PFSK-1 (cell line): ENCODE data around the gene PTGDR2.

Source experiments
- FOXP2 ChIP-seq: optimal IDR thresholded peaks from 2 replicates; pipeline ENCODE3; 2011; ENCODE audit warnings: borderline replicate concordance, control low read depth, inconsistent platforms; ENCODE audit not compliant: insufficient read depth; ENCODE audit errors: extremely low read length, extremely low read depth
- POLR2AphosphoS5 ChIP-seq: IDR thresholded peaks from 2 replicates; pipeline ENCODE4 v1.6.1; 2012; ENCODE audit warnings: low read depth, mild to moderate bottlenecking, control low read depth, low read length, moderate library complexity
- SIN3A ChIP-seq: IDR thresholded peaks from 2 replicates; pipeline ENCODE4 v1.6.1; 2012; ENCODE audit warnings: mild to moderate bottlenecking, low read length, moderate library complexity, borderline replicate concordance; ENCODE audit not compliant: insufficient read depth
- TAF1 ChIP-seq: IDR thresholded peaks from 2 replicates; pipeline ENCODE4 v1.6.1; 2012; ENCODE audit warnings: low read length, control low read depth, borderline replicate concordance; ENCODE audit not compliant: insufficient read depth
- TF ChIP-seq, protein P1 (sequence below), 2 experiments: IDR thresholded peaks; 2 replicates each; pipeline versions ENCODE4 v1.6.1 to v1.8.0; 2011 to 2012; ENCODE audit warnings: low read depth in 2 of 2, low read length in 2 of 2, control low read depth in 1 of 2, inconsistent platforms in 1 of 2, mild to moderate bottlenecking in 1 of 2, moderate library complexity in 1 of 2; ENCODE audit not compliant: insufficient read depth in 1 of 2

PTGDR2 gene

GRCh38 chr11:60890696-60891095, 34.9 kb upstream of the PTGDR2 start:
- no peak for TF ChIP-seq FOXP2
- no peak for TF ChIP-seq SIN3A
- no peak for TF ChIP-seq POLR2AphosphoS5
- TF ChIP-seq, protein P1, sequence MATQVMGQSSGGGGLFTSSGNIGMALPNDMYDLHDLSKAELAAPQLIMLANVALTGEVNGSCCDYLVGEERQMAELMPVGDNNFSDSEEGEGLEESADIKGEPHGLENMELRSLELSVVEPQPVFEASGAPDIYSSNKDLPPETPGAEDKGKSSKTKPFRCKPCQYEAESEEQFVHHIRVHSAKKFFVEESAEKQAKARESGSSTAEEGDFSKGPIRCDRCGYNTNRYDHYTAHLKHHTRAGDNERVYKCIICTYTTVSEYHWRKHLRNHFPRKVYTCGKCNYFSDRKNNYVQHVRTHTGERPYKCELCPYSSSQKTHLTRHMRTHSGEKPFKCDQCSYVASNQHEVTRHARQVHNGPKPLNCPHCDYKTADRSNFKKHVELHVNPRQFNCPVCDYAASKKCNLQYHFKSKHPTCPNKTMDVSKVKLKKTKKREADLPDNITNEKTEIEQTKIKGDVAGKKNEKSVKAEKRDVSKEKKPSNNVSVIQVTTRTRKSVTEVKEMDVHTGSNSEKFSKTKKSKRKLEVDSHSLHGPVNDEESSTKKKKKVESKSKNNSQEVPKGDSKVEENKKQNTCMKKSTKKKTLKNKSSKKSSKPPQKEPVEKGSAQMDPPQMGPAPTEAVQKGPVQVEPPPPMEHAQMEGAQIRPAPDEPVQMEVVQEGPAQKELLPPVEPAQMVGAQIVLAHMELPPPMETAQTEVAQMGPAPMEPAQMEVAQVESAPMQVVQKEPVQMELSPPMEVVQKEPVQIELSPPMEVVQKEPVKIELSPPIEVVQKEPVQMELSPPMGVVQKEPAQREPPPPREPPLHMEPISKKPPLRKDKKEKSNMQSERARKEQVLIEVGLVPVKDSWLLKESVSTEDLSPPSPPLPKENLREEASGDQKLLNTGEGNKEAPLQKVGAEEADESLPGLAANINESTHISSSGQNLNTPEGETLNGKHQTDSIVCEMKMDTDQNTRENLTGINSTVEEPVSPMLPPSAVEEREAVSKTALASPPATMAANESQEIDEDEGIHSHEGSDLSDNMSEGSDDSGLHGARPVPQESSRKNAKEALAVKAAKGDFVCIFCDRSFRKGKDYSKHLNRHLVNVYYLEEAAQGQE (IDR thresholded peaks at IDR 0.05; ENCODE audit: insufficient read depth in 1 of 2, low read depth in 2 of 2, low read length in 2 of 2), result no peak
- no peak for TF ChIP-seq TAF1

DNA sequence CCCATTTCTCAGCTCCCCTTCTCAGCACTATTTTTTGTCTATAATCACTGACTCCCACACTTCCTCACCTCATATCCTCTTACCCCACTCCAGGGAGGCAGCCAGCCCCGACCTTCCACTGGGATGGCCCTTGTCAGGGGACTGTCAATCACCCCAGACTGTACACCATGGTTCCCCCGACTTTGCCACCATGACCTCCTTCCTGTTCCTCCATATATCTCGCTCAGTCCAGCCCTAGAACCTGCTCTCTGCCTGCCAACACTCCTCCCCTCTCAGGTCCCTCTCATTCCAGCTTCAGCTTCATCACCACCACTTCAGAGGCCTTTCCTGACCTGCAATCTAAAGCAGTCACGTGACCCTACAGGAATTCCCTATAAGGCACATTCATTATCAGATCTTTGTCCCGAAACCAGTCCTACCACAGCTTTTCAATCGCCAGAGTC, 34.1 kb upstream of the PTGDR2 start:
- TF ChIP-seq FOXP2 (no peak), SIN3A (no peak), POLR2AphosphoS5 (no peak), TAF1 (no peak)
- TF ChIP-seq, protein P1 (IDR thresholded peaks at IDR 0.05; ENCODE audit: insufficient read depth in 1 of 2, low read depth in 2 of 2, low read length in 2 of 2), result no peak

- TF ChIP-seq SIN3A (no peak), FOXP2 (no peak), POLR2AphosphoS5 (no peak), TAF1 (no peak)
- TF ChIP-seq, protein P1 (IDR thresholded peaks at IDR 0.05; ENCODE audit: insufficient read depth in 1 of 2, low read depth in 2 of 2, low read length in 2 of 2), result no peak
Measured at GRCh38 chr11:60887556-60887955, 31.8 kb upstream of the PTGDR2 start.

GRCh38 chr11:60880643-60881282, 25.0 kb upstream of the PTGDR2 start:
- TF ChIP-seq, protein P1 (IDR thresholded peaks at IDR 0.05; ENCODE audit: insufficient read depth in 1 of 2, low read depth in 2 of 2, low read length in 2 of 2), result no peak
- TF ChIP-seq POLR2AphosphoS5, result no peak

GRCh38 chr11:60879971-60880588, 24.3 kb upstream of the PTGDR2 start:
- TF ChIP-seq TAF1 (no peak), POLR2AphosphoS5 (no peak), FOXP2 (no peak), SIN3A (no peak)
- TF ChIP-seq, protein P1 (IDR thresholded peaks at IDR 0.05; ENCODE audit: insufficient read depth in 1 of 2, low read depth in 2 of 2, low read length in 2 of 2), result no peak
